Coronary artery (tissue), 2 donors: Measurements from ENCODE around the gene ZNF391.
"Not testable (repeated sequence)": the region's sequence is repeated elsewhere in the genome, so short reads cannot be mapped to it uniquely, and the experiment has no call there.

Source experiments
- DNase-seq: peaks from one replicate; pipeline ENCODE4 v3.0.0-alpha.2; 2017; ENCODE audit warnings: low spot score
- H3K27ac ChIP-seq, 2 donors: fragments of 200-600 bp; sonication (generic); one replicate each; pipeline ENCODE4 v1.5.1; 2016 to 2019
- H3K4me3 ChIP-seq: fragments of 200-600 bp; sonication (generic); 2 replicates; pipeline ENCODE4 v1.5.1; 2016; ENCODE audit warnings: mild to moderate bottlenecking, moderate library complexity
- CTCF ChIP-seq: fragments of 200-600 bp; sonication (generic); IDR thresholded peaks from one replicate; pipeline ENCODE4 v1.5.1; 2019; ENCODE audit warnings: antibody characterized with exemption

The ZNF391 gene

GRCh38 chr6:27422651-27423332, 34.2 kb downstream of the ZNF391 start:
- Histone ChIP-seq H3K4me3 (no peak overlapping the region), H3K27ac (no peak overlapping the region)
- no peak for TF ChIP-seq CTCF
- no peak for DNase-seq

GRCh38 chr6:27424851-27425250, 36.3 kb downstream of the ZNF391 start:
- not testable (repeated sequence) for H3K27ac ChIP-seq, H3K4me3 ChIP-seq, DNase-seq

- DNase-seq = no peak
- TF ChIP-seq CTCF = no peak
- H3K27ac ChIP-seq = no peak overlapping the region
Measured at GRCh38 chr6:27426045-27426620, 37.6 kb downstream of the ZNF391 start.

GRCh38 chr6:27428502-27428901, 39.9 kb downstream of the ZNF391 start:
- H3K27ac ChIP-seq = no peak overlapping the region
- no peak for DNase-seq
- no peak for TF ChIP-seq CTCF
- no peak overlapping the region for H3K4me3 ChIP-seq

More at GRCh38 chr6:27426045-27426620, 37.6 kb downstream of the ZNF391 start:
- H3K4me3 ChIP-seq = no peak overlapping the region

GRCh38 chr6:27428966-27429365, 40.4 kb downstream of the ZNF391 start:
- H3K27ac ChIP-seq = no peak overlapping the region

GRCh38 chr6:27433714-27434113, 45.2 kb downstream of the ZNF391 start:
- TF ChIP-seq CTCF = no peak
- Histone ChIP-seq H3K4me3 (no peak overlapping the region), H3K27ac (no peak overlapping the region)
- DNase-seq = no peak

More at GRCh38 chr6:27428966-27429365, 40.4 kb downstream of the ZNF391 start:
- H3K4me3 ChIP-seq = no peak overlapping the region
- no peak for DNase-seq
- no peak for TF ChIP-seq CTCF

GRCh38 chr6:27439371-27439770, 50.8 kb downstream of the ZNF391 start:
- no peak for TF ChIP-seq CTCF

More at GRCh38 chr6:27439371-27439770, 50.8 kb downstream of the ZNF391 start:
- Histone ChIP-seq H3K27ac (no peak overlapping the region), H3K4me3 (no peak overlapping the region)
- DNase-seq = no peak
